NCI-H460 (cell line): ENCODE data around the gene SPTAN1. TPM values are rescaled to one million over a fixed set of nuclear protein-coding genes. Genes with fewer than 3 reads are reported as not detected.
A peak's percentile ranks its signal among the peaks of the same experiment; 100 is the strongest.
"Not testable (repeated sequence)": the region's sequence is repeated elsewhere in the genome, so short reads cannot be mapped to it uniquely, and the experiment has no call there.

Experiments
- DNase-seq: peaks from one replicate; pipeline ENCODE4 v3.0.0-alpha.2; 2016; ENCODE audit warnings: low read depth; ENCODE audit errors: extremely low read depth
- small RNA-seq, 2 experiments: library from RNA; depleted of rRNA; stranded (forward); fragments of <200 nt; gene quantifications; one replicate each; pipeline ENCODE3, GENCODE V24; 2014
- total RNA-seq: library from RNA; depleted of rRNA; stranded (reverse); fragments of >200 nt; shearing (Covaris generic); gene quantifications from 2 replicates; pipeline ENCODE4 v1.2.3, GENCODE V29; 2014; rRNA removed

The SPTAN1 gene
- total RNA-seq, 1 experiment from 2014 or later, result 162 TPM

GRCh38 chr9:128656416-128657343 lies 104.3 kb downstream of the SPTAN1 start, which contains the start of gene DYNC2I2:
Gene DYNC2I2, minus strand, starts transcription at chr9:128656847. Its CDS starts 121 bp downstream, at chr9:128656726.
- peak; percentile 94 for DNase-seq

GRCh38 chr9:128657344-128657704 lies 104.9 kb downstream of the SPTAN1 start:
- DNase-seq, result no peak

- no peak for DNase-seq
Measured at GRCh38 chr9:128657796-128658195, 105.4 kb downstream of the SPTAN1 start.

- not testable (repeated sequence) for DNase-seq
Measured at GRCh38 chr9:128666481-128666941, 114.1 kb downstream of the SPTAN1 start.

DNA sequence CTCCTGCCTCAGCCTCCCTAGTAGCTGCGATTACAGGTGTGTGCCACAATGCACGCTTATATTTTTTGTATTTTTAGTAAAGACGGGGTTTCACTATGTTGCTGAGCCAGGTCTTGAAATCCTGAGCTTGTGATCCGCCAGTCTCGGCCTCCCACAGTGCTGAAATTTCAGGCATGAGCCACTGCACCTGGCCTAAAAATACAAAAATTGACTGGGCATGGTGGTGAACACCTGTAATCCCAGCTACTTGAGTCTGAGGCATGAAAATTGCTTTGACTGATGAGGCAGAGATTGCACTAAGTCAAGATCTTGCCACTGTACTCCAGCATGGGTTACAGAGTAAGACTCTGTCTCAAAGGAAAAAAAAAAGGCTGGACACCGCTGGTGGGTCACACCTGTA lies 117.4 kb downstream of the SPTAN1 start:
- DNase-seq, result no peak

- no peak for DNase-seq
Measured at GRCh38 chr9:128675382-128675781, 123.0 kb downstream of the SPTAN1 start.

- DNase-seq, result no peak
Measured at GRCh38 chr9:128677794-128678193, 125.4 kb downstream of the SPTAN1 start.

Small RNA genes within 50 kb of the gene (small RNA-seq; reads per million reads assigned to genes)
- gene RNU7-171P, result 0 reads per million in 2 experiments

Other genes with a start within 250 kb of the SPTAN1 start
- gene TRUB2, start 230.1 kb upstream of the SPTAN1 start, total RNA-seq, result 25.7 and 30.7 TPM in 2 replicates
- gene COQ4, start 229.7 kb upstream of the SPTAN1 start, total RNA-seq, result 48.8 and 54.0 TPM in 2 replicates
- gene SLC27A4, start 212.1 kb upstream of the SPTAN1 start, total RNA-seq, result 27.1 and 29.8 TPM in 2 replicates
- 52.5 and 64.7 TPM in 2 replicates for gene URM1, start 181.2 kb upstream of the SPTAN1 start, total RNA-seq
- gene CERCAM, start 131.7 kb upstream of the SPTAN1 start, total RNA-seq, result 13.6 and 13.9 TPM in 2 replicates
- 39.4 and 47.2 TPM in 2 replicates for gene ODF2, start 96.6 kb upstream of the SPTAN1 start, total RNA-seq
- gene GLE1, start 47.9 kb upstream of the SPTAN1 start, total RNA-seq, result 31.6 and 36.6 TPM in 2 replicates
- 77.5 and 97.9 TPM in 2 replicates for gene DYNC2I2, start 104.3 kb downstream of the SPTAN1 start, total RNA-seq
- 863 and 882 TPM in 2 replicates for gene SET, start 136.6 kb downstream of the SPTAN1 start, total RNA-seq
- gene PKN3, start 149.9 kb downstream of the SPTAN1 start, total RNA-seq, result 5.9 and 7.4 TPM in 2 replicates
- gene ZDHHC12, start 171.5 kb downstream of the SPTAN1 start, total RNA-seq, result 17.9 and 22.4 TPM in 2 replicates
- gene ZER1, start 219.3 kb downstream of the SPTAN1 start, total RNA-seq, result 12.5 and 12.6 TPM in 2 replicates
- 12.9 and 13.5 TPM in 2 replicates for gene TBC1D13, start 234.7 kb downstream of the SPTAN1 start, total RNA-seq